HepG2 (cell line): ENCODE measurements around the gene BOD1L1. TPM values are rescaled to one million over a fixed set of nuclear protein-coding genes. Genes with fewer than 3 reads are reported as not detected.

Experiments used
- ERF ChIP-seq: IDR thresholded peaks from 2 replicates; pipeline ENCODE4 v1.6.1; 2018; ENCODE audit warnings: missing biosample characterization, missing genetic modification reagents
- FIP1L1 ChIP-seq: fragments of 200-400 bp; formaldehyde crosslinking; IDR thresholded peaks from 2 replicates; pipeline ENCODE4 v1.6.1; 2018; ENCODE audit warnings: low read depth, mild to moderate bottlenecking, low read length, moderate library complexity, borderline replicate concordance; ENCODE audit not compliant: insufficient read depth
- FOXM1 ChIP-seq: sonication (generic); formaldehyde crosslinking; IDR thresholded peaks from 2 replicates; pipeline ENCODE4 v1.5.0; 2020; ENCODE audit warnings: missing genetic modification reagents
- HDAC2 ChIP-seq: sonication (generic); formaldehyde crosslinking; IDR thresholded peaks from 2 replicates; pipeline ENCODE4 v1.4.0; 2020; ENCODE audit warnings: missing genetic modification reagents
- HIVEP1 ChIP-seq: sonication (generic); formaldehyde crosslinking; IDR thresholded peaks from 2 replicates; pipeline ENCODE4 v1.4.0; 2020; ENCODE audit warnings: mild to moderate bottlenecking, missing genetic modification reagents
- HNRNPH1 ChIP-seq: fragments of 200-400 bp; formaldehyde crosslinking; optimal IDR thresholded peaks from 2 replicates; pipeline ENCODE3; 2017; ENCODE audit warnings: mild to moderate bottlenecking, low read depth, low read length
- KDM2A ChIP-seq: sonication (generic); formaldehyde crosslinking; IDR thresholded peaks from 2 replicates; pipeline ENCODE4 v1.4.0; 2020; ENCODE audit warnings: low read depth, missing genetic modification reagents, borderline replicate concordance
- PHF5A ChIP-seq: IDR thresholded peaks from one replicate; pipeline ENCODE4 v1.6.1; 2018; ENCODE audit warnings: low read depth, missing genetic modification reagents; ENCODE audit not compliant: unreplicated experiment
- SALL1 ChIP-seq: sonication (generic); formaldehyde crosslinking; IDR thresholded peaks from 2 replicates; pipeline ENCODE4 v1.8.0; 2022; ENCODE audit warnings: mild to moderate bottlenecking, missing genetic modification reagents
- SNAI1 ChIP-seq: sonication (generic); formaldehyde crosslinking; IDR thresholded peaks from 2 replicates; pipeline ENCODE4 v1.5.0; 2020; ENCODE audit warnings: mild to moderate bottlenecking, missing genetic modification reagents, borderline replicate concordance
- ZFP1 ChIP-seq: IDR thresholded peaks from 2 replicates; pipeline ENCODE4 v1.6.1; 2016
- ZNF34 ChIP-seq: sonication (generic); formaldehyde crosslinking; IDR thresholded peaks from 2 replicates; pipeline ENCODE4 v1.4.0; 2020; ENCODE audit warnings: mild to moderate bottlenecking, missing genetic modification reagents, borderline replicate concordance
- ZNF569 ChIP-seq: sonication (generic); formaldehyde crosslinking; IDR thresholded peaks from 2 replicates; pipeline ENCODE4 v1.5.0; 2020; ENCODE audit warnings: mild to moderate bottlenecking, missing genetic modification reagents, moderate library complexity, borderline replicate concordance
- ZNF713 ChIP-seq: sonication (generic); formaldehyde crosslinking; IDR thresholded peaks from 2 replicates; pipeline ENCODE4 v1.4.0; 2020; ENCODE audit warnings: mild to moderate bottlenecking, missing genetic modification reagents
- ZNF792 ChIP-seq: IDR thresholded peaks from 2 replicates; pipeline ENCODE4 v1.6.1; 2016
- polyA plus RNA-seq, 8 experiments: library from polyadenylated mRNA; depleted of rRNA in 3 of 8; stranded (reverse) in 7 of 8; unstranded in 1 of 8; fragments of >200 nt; fragmentation: Illumina TruSeq in 4 of 8; extraction: Trizol in 4 of 8; gene quantifications; 2 replicates each; pipeline versions ENCODE4 v1.2.1 to v1.2.3, GENCODE V29; 2011 to 2016; ENCODE audit warnings: low read depth in 4 of 8, missing spikeins in 1 of 8, mixed read lengths in 1 of 8; ENCODE audit not compliant: insufficient read depth in 1 of 8
- total RNA-seq, 5 experiments: library from RNA; depleted of rRNA; stranded (reverse); fragments of >200 nt; fragmentation: Illumina TruSeq; extraction: Trizol; gene quantifications; 2 replicates each; pipeline ENCODE4 v1.2.3, GENCODE V29; 2016; ENCODE audit warnings: low read depth in 1 of 5
- TF ChIP-seq, protein P1 (sequence below): sonication (generic); formaldehyde crosslinking; IDR thresholded peaks from 2 replicates; pipeline ENCODE4 v1.5.0; 2020; ENCODE audit warnings: mild to moderate bottlenecking, missing genetic modification reagents, borderline replicate concordance
- TF ChIP-seq, protein P2 (sequence below): sonication (generic); formaldehyde crosslinking; IDR thresholded peaks from 2 replicates; pipeline ENCODE4 v1.5.0; 2020; ENCODE audit warnings: mild to moderate bottlenecking, missing genetic modification reagents, borderline replicate concordance
- TF ChIP-seq, protein P3 (sequence below): sonication (generic); formaldehyde crosslinking; IDR thresholded peaks from 2 replicates; pipeline ENCODE4 v1.8.0; 2022; ENCODE audit warnings: missing genetic modification reagents, mild to moderate bottlenecking, borderline replicate concordance

BOD1L1 gene
- total and polyA plus RNA-seq, 2 of the 13 experiments (the other 11 are each of a cell fraction or from before 2014, with no cell fraction given): 11.7 to 17.9 TPM

DNA sequence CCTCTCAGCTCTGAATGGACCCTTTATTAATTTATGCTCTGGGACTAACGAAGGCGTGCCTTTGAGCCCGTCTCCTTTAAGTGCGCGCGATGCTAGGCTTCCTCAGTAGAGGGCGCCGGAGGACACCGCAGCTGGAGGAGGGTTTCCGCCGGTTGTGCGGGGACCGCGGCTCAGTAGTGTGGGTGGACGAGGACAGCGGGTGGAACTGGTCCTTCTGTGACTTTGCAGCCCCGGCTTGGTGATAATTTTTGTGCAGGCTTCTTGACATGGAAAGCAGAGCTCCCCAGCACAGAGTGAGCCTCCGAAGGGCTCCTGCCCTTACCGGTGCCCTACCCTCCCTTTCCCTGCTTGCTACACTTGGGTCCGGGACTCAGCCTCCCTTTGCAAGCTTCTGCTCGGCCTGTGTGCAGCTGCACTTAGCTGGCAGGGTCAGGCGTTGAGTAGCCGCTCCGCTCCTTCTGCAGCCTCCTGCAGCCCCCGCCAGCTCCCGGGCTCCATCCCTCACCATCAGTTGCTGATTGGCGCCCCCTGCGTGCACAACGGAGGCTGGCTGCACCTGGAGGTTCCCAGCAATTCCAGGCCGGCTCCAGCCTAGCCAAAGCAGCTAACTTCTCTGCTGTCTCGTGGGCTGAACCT lies 26.8 kb upstream of the BOD1L1 start (continued):
- TF ChIP-seq, protein P1, sequence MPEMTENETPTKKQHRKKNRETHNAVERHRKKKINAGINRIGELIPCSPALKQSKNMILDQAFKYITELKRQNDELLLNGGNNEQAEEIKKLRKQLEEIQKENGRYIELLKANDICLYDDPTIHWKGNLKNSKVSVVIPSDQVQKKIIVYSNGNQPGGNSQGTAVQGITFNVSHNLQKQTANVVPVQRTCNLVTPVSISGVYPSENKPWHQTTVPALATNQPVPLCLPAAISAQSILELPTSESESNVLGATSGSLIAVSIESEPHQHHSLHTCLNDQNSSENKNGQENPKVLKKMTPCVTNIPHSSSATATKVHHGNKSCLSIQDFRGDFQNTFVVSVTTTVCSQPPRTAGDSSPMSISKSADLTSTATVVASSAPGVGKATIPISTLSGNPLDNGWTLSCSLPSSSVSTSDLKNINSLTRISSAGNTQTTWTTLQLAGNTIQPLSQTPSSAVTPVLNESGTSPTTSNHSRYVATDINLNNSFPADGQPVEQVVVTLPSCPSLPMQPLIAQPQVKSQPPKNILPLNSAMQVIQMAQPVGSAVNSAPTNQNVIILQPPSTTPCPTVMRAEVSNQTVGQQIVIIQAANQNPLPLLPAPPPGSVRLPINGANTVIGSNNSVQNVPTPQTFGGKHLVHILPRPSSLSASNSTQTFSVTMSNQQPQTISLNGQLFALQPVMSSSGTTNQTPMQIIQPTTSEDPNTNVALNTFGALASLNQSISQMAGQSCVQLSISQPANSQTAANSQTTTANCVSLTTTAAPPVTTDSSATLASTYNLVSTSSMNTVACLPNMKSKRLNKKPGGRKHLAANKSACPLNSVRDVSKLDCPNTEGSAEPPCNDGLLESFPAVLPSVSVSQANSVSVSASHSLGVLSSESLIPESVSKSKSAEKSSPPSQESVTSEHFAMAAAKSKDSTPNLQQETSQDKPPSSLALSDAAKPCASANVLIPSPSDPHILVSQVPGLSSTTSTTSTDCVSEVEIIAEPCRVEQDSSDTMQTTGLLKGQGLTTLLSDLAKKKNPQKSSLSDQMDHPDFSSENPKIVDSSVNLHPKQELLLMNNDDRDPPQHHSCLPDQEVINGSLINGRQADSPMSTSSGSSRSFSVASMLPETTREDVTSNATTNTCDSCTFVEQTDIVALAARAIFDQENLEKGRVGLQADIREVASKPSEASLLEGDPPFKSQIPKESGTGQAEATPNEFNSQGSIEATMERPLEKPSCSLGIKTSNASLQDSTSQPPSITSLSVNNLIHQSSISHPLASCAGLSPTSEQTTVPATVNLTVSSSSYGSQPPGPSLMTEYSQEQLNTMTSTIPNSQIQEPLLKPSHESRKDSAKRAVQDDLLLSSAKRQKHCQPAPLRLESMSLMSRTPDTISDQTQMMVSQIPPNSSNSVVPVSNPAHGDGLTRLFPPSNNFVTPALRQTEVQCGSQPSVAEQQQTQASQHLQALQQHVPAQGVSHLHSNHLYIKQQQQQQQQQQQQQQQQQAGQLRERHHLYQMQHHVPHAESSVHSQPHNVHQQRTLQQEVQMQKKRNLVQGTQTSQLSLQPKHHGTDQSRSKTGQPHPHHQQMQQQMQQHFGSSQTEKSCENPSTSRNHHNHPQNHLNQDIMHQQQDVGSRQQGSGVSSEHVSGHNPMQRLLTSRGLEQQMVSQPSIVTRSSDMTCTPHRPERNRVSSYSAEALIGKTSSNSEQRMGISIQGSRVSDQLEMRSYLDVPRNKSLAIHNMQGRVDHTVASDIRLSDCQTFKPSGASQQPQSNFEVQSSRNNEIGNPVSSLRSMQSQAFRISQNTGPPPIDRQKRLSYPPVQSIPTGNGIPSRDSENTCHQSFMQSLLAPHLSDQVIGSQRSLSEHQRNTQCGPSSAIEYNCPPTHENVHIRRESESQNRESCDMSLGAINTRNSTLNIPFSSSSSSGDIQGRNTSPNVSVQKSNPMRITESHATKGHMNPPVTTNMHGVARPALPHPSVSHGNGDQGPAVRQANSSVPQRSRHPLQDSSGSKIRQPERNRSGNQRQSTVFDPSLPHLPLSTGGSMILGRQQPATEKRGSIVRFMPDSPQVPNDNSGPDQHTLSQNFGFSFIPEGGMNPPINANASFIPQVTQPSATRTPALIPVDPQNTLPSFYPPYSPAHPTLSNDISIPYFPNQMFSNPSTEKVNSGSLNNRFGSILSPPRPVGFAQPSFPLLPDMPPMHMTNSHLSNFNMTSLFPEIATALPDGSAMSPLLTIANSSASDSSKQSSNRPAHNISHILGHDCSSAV: no peak
- TF ChIP-seq ZNF34 (CRISPR knock-in tag) (no peak), ERF (CRISPR knock-in tag) (no peak), FIP1L1 (no peak), FOXM1 (no peak), PHF5A (CRISPR knock-in tag) (no peak), ZNF569 (CRISPR knock-in tag) (no peak), HNRNPH1 (no peak), KDM2A (CRISPR knock-in tag) (peak; percentile 57; the same call in 1 of the 2 replicates), ZFP1 (no peak), HDAC2 (CRISPR knock-in tag) (no peak), ZNF713 (CRISPR knock-in tag) (no peak), SALL1 (CRISPR knock-in tag) (peak; percentile 53; the same call in 1 of the 2 replicates), SNAI1 (CRISPR knock-in tag) (no peak), ZNF792 (CRISPR knock-in tag) (no peak), HIVEP1 (CRISPR knock-in tag) (peak; percentile 51; the same call in 1 of the 2 replicates)
- TF ChIP-seq, protein P2, sequence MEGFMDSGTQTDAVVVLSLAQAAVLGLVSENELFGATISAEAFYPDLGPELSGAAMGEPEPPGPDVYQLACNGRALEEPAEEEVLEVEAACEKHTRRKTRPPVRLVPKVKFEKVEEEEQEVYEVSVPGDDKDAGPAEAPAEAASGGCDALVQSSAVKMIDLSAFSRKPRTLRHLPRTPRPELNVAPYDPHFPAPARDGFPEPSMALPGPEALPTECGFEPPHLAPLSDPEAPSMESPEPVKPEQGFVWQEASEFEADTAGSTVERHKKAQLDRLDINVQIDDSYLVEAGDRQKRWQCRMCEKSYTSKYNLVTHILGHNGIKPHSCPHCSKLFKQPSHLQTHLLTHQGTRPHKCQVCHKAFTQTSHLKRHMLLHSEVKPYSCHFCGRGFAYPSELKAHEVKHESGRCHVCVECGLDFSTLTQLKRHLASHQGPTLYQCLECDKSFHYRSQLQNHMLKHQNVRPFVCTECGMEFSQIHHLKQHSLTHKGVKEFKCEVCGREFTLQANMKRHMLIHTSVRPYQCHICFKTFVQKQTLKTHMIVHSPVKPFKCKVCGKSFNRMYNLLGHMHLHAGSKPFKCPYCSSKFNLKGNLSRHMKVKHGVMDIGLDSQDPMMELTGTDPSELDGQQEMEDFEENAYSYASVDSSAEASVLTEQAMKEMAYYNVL (CRISPR knock-in tag): peak; percentile 32; the same call in 1 of the 2 replicates
- TF ChIP-seq, protein P3, sequence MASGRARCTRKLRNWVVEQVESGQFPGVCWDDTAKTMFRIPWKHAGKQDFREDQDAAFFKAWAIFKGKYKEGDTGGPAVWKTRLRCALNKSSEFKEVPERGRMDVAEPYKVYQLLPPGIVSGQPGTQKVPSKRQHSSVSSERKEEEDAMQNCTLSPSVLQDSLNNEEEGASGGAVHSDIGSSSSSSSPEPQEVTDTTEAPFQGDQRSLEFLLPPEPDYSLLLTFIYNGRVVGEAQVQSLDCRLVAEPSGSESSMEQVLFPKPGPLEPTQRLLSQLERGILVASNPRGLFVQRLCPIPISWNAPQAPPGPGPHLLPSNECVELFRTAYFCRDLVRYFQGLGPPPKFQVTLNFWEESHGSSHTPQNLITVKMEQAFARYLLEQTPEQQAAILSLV (CRISPR knock-in tag): no peak
